DMS114 treated with DMSO at 0.1 percent for 48 hours (cell line): ENCODE measurements around the gene MAP3K10.
"Not testable (repeated sequence)": the region's sequence is repeated elsewhere in the genome, so short reads cannot be mapped to it uniquely, and the experiment has no call there.

Experiments used
- DNase-seq: peaks from one replicate; lab custom pipeline; 2025; ENCODE audit not compliant: unreplicated experiment; lab: John Stamatoyannopoulos, UW

The MAP3K10 gene

GRCh38 chr19:40171293-40171692 is 19.9 kb upstream of the MAP3K10 start:
- DNase-seq, result not testable (repeated sequence)

- DNase-seq, result no peak
Observed at GRCh38 chr19:40174092-40174491, 17.1 kb upstream of the MAP3K10 start.

DNA sequence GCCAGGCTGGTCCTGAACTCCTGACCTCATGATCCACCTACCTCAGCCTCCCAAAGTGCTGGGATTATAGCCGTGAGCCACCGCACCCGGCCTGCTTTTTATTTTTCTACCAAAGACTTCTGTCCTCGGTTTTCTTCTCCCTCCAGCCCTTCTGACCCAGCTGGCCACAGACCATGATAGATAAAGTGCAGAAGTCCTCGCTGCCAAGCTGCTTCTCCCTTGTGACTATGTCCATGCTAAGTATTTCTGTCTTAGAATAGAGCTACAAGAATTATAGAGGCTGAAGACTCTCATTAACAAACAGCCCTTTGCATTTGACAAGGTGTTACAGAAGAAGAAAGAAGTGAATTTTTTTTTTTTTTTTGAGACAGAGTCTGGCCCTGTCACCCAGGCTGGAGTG is 15.4 kb upstream of the MAP3K10 start:
- no peak for DNase-seq

GRCh38 chr19:40177286-40178070 is 13.7 kb upstream of the MAP3K10 start:
- no peak for DNase-seq

DNA sequence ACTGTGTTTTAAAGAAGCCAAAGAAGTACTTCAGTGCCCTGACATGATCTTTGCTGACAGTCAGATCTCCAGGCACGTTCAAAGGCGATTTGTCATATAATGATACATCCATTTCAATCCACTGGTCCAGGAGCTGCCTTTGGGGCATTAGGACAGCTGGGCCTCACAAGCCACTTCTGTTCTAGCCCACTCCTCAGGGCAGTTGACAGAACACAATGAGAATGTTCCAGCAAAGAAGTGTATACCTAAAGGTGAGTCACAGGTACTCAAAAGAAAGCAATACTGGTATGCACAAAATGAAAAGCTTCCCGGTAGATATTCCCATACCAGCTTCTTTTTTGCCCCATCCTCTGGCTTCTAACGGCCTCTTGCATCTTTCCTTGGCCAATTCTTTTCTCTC is 12.5 kb upstream of the MAP3K10 start:
- DNase-seq, result no peak

GRCh38 chr19:40184273-40184672 is 7.0 kb upstream of the MAP3K10 start:
- no peak for DNase-seq

DNA sequence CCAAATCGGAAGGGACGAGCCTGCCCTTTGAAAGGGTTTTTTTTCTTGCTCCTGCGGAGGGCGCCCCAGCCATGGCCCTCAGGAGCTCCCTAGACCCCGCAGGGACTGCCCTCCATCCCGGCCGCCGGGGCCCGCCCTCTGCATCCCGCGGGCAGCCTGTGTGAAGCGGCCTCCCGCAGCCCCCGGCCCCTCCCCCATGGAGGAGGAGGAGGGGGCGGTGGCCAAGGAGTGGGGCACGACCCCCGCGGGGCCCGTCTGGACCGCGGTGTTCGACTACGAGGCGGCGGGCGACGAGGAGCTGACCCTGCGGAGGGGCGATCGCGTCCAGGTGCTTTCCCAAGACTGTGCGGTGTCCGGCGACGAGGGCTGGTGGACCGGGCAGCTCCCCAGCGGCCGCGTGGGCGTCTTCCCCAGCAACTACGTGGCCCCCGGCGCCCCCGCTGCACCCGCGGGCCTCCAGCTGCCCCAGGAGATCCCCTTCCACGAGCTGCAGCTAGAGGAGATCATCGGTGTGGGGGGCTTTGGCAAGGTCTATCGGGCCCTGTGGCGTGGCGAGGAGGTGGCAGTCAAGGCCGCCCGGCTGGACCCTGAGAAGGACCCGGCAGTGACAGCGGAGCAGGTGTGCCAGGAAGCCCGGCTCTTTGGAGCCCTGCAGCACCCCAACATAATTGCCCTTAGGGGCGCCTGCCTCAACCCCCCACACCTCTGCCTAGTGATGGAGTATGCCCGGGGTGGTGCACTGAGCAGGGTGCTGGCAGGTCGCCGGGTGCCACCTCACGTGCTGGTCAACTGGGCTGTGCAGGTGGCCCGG is 815 bp downstream of the MAP3K10 start:
- DNase-seq, result no peak

- DNase-seq, result no peak
Observed at GRCh38 chr19:40192758-40193586, 1.7 kb downstream of the MAP3K10 start.

GRCh38 chr19:40193587-40193849 is 2.3 kb downstream of the MAP3K10 start:
- DNase-seq, result no peak

DNA sequence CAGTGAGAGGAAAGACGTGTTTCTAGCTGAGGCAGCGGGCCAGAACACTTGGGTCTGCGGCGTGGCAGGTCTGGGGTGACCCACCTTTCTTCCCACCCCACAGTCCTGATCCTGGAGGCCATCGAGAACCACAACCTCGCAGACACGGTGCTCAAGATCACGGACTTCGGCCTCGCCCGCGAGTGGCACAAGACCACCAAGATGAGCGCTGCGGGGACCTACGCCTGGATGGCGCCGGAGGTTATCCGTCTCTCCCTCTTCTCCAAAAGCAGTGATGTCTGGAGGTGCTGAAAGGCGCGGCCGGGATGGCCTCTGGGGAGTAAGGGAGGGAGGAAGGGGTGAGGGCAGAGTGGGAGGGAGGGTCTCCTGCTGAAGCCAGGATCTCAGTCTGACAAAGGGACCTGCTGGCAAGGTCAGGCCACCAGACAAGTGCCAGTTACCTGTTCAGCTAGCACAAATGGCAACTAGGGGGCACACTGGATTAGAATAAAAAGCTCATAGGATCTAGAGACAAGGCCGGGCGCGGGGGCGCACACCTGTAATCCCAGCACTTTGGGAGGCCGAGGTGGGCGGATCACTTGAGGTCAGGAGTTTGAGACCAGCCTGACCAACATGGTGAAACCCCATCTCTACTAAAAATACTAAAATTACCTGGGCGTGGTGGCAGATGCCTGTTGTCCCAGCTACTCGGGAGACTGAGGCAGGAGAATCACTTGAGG is 7.2 kb downstream of the MAP3K10 start:
- no peak for DNase-seq

GRCh38 chr19:40200341-40201099 is 9.3 kb downstream of the MAP3K10 start:
- no peak for DNase-seq

GRCh38 chr19:40204381-40204780 is 13.2 kb downstream of the MAP3K10 start:
- DNase-seq, result no peak

DNA sequence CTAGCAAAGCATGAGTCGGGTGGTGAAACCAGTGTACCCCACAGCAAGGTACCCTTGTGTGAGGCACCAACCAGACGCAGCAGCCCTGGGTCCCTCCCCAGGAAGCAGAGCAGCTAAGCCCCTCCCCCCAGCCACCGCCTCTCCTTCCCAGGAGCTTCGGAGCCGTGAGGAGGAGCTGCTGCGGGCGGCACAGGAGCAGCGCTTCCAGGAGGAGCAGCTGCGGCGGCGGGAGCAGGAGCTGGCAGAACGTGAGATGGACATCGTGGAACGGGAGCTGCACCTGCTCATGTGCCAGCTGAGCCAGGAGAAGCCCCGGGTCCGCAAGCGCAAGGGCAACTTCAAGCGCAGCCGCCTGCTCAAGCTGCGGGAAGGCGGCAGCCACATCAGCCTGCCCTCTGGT is 14.5 kb downstream of the MAP3K10 start:
- DNase-seq, result no peak

GRCh38 chr19:40208602-40209001 is 17.4 kb downstream of the MAP3K10 start:
- DNase-seq, result no peak

- DNase-seq, result no peak
Observed at GRCh38 chr19:40210889-40211288, 19.7 kb downstream of the MAP3K10 start.

GRCh38 chr19:40213251-40213829 is 22.1 kb downstream of the MAP3K10 start:
- DNase-seq, result no peak

DNA sequence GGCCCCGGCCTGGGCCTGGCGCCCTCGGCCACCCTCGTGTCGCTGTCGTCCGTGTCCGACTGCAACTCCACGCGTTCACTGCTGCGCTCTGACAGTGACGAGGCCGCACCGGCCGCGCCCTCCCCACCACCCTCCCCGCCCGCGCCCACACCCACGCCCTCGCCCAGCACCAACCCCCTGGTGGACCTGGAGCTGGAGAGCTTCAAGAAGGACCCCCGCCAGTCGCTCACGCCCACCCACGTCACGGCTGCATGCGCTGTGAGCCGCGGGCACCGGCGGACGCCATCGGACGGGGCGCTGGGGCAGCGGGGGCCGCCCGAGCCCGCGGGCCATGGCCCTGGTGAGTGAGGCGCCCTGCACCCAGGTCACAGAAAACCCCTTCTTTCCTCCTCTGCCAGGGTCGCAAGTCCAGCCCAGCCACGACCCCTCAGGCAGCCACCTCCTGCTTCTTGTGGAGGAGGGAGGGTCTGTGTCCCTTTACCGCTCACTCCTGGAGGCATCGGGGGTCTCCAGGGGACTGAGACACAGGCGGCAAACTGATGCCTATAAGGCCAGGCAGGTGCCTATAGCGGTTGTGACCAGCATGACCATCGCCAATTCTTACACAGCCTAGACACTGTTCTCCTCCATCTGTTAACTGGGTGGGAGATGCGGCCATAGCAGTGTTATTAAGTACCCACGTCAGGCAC is 22.8 kb downstream of the MAP3K10 start:
- no peak for DNase-seq

DNA sequence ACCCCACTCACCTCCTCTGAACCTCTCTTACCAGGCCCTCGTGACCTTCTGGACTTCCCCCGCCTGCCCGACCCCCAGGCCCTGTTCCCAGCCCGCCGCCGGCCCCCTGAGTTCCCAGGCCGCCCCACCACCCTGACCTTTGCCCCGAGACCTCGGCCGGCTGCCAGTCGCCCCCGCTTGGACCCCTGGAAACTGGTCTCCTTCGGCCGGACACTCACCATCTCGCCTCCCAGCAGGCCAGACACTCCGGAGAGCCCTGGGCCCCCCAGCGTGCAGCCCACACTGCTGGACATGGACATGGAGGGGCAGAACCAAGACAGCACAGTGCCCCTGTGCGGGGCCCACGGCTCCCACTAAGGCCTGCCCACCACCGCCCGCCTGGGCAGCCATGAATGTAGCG is 23.7 kb downstream of the MAP3K10 start:
- DNase-seq, result no peak

- no peak for DNase-seq
Observed at GRCh38 chr19:40216013-40216776, 25.0 kb downstream of the MAP3K10 start.
